HG03520 (cell line): Measurements from ENCODE around the gene SLC14A1.
"Not testable (repeated sequence)": the region's sequence is repeated elsewhere in the genome, so short reads cannot be mapped to it uniquely, and the experiment has no call there.

Source experiments
- ATAC-seq: cut with Tn5 transposase; IDR thresholded peaks from one replicate; pipeline ENCODE4 v1.9.1; 2021; ENCODE audit warnings: mild to moderate bottlenecking, moderate library complexity; ENCODE audit not compliant: unreplicated experiment

The SLC14A1 gene

GRCh38 chr18:45753286-45753685 lies 29.3 kb downstream of the SLC14A1 start:
- ATAC-seq = no peak

GRCh38 chr18:45755934-45756333 lies 32.0 kb downstream of the SLC14A1 start:
- no peak for ATAC-seq

DNA sequence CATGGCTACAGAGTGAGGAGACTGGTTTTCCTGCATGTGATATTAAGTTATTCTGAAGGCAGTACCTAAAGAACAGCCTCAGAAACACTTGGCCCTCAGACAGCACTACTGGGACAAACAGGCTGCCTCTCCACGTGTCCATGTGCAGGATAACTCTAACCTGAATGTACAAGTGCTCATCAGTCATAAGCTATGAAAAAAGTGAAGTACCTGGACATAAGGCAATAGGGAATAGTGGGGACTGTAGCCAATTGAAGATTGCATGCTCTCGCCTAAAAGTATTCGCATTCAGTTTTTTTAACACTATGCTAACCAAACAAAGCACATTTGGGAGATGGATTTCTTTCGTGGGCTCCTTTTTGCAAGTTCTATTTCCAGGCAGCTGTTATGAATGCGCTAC lies 33.0 kb downstream of the SLC14A1 start:
- no peak for ATAC-seq

DNA sequence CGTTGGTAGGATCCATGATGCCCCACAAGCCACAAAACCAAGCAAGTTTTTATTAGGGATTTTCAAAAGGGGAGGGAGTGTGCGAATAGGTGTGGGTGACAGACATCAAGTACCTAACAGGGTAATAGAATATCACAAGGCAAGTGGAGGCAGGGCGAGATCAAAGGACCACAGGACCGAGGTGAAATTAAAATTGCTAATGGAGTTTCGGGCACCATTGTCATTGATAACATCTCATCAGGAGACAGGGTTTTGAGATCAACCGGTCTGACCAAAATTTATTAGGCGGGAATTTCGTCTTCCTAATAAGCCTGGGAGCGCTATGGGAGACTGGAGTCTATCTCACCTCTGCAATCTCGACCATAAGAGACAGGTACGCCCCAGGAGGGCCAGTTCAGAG lies 33.7 kb downstream of the SLC14A1 start:
- not testable (repeated sequence) for ATAC-seq

GRCh38 chr18:45760462-45761036 lies 36.6 kb downstream of the SLC14A1 start:
- ATAC-seq = no peak

GRCh38 chr18:45761512-45762114 lies 37.6 kb downstream of the SLC14A1 start:
- no peak for ATAC-seq

DNA sequence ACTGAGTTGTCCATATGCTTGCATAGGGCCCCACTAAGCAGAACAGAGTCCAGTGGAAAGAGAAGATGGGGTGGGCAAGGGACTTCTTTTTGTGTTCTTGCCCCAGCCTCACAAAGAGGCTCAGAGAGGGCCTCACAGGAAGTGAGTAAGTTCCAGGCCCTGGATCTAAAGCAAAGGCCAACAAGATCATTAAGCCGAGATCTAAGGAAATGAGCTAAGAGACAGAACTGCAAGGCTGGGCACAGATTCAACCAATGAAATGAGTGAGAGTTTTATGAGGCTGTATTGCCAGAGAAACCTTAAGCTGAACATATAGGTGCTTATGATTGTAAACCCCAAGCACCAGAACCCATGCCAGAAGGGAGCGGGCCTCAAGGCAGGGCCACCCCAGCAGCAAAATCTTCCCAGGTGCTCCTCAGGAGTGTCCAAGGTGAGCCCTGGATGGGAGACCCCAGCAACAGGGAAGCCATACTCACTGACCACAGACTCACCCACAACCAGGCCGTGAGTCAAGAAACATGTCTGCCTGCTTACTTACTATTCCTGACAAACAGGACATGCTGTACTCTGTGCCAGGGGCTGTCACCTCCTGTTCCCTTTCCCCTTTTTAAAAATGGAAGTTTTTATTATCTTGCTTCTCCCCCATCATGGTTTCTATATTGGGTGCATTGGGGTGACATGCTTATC lies 40.2 kb downstream of the SLC14A1 start:
- no peak for ATAC-seq

- ATAC-seq = no peak
Observed at GRCh38 chr18:45765796-45766195, 41.8 kb downstream of the SLC14A1 start.

GRCh38 chr18:45771587-45772480 lies 47.9 kb downstream of the SLC14A1 start:
- ATAC-seq = no peak

DNA sequence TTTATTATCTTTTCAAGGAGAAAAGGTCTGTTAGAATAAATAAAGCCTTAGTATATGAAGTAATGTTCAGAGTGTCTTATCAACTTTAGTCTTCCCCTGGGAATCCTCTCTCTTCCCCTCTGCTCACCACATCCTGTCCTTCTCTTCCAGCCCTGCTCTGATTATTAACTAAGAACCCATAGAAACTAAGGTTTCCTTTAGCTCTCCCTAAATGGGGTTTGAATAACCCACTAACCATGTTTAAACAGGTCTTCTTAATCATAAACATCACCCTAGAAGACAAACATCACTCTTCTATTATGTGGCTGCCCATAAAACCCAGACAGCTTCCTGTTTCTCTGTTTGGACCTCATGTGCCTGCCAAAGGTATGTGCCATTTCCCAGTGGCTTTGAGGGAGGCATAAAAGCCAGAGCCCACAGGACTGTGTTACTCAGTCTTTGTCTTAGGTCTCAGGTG lies 50.1 kb downstream of the SLC14A1 start:
- no peak for ATAC-seq

GRCh38 chr18:45775241-45775676 lies 51.3 kb downstream of the SLC14A1 start:
- ATAC-seq = peak; percentile 60

GRCh38 chr18:45775743-45776142 lies 51.8 kb downstream of the SLC14A1 start:
- ATAC-seq = no peak

DNA sequence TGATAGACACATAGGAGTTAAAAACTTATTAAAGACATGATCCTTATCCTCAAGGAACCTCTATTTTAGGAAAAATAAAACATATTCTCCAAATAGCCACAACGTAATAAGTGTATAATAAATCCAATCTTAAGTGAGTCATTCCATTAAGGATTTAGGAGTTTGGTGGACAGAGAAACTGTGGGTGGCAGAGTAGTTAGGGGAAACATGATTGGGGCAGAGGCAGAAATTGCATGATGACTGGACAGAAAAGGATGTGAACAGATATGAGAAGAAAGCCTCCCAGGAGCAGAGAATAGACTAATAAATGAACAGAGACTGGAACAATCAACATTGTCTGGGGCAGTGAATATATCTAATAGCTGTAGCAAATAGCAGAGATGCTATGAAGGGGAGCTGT lies 53.4 kb downstream of the SLC14A1 start:
- no peak for ATAC-seq

- no peak for ATAC-seq
Observed at GRCh38 chr18:45780568-45780967, 56.6 kb downstream of the SLC14A1 start.

GRCh38 chr18:45782662-45783061 lies 58.7 kb downstream of the SLC14A1 start:
- peak; percentile 51 for ATAC-seq

- no peak for ATAC-seq
Observed at GRCh38 chr18:45783097-45784075, 59.4 kb downstream of the SLC14A1 start.

DNA sequence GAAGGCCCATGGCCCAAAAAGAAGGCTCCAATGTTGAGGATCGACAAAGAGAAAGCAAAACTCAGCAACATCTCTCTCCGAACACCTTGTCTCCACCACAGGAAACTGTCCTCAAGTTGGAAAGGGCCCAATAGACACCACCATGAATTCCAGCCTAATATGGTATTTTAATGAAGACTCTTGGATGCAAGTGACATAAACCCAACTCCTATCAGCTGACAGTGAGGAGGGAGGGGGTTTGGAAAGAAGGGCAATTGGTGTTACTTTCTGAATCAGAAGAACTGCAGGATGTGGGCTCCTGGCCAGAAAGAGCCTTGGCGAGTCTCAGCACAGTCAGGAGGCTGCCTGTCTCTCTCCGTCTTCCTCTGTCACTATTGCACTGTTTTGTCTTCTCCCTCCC lies 61.2 kb downstream of the SLC14A1 start:
- no peak for ATAC-seq

DNA sequence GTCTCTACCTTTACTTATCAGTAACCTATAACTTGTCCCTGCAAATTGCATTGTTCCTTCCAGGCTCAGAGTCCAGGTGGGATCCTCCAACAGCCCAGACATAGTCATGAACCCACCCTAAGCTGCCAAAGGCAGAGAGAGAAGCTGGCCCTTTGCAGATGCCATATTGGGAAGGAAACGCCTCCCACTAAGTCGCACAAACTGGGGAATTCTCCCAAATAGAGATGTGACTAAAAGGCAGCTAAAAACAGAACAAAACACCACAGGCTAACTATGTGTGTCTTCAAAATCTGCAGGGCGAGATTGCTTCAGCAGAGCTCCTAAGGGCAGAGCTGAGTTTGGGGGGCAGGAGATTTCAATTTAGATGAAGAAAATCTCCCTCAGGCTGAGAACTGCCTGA lies 63.0 kb downstream of the SLC14A1 start:
- ATAC-seq = no peak

GRCh38 chr18:45787346-45787745 lies 63.4 kb downstream of the SLC14A1 start:
- no peak for ATAC-seq

- no peak for ATAC-seq
Observed at GRCh38 chr18:45788861-45789260, 64.9 kb downstream of the SLC14A1 start.
